ENCODE results near the gene GAA. TPM values are rescaled to one million over a fixed set of nuclear protein-coding genes. Genes with fewer than 3 reads are reported as not detected.

GAA gene
- total and polyA plus RNA-seq, 10 of the 15 experiments (the other 5 are each of a cell fraction or from before 2014, with no cell fraction given): 0.18 to 10.5 (median 4.1) TPM

DNA sequence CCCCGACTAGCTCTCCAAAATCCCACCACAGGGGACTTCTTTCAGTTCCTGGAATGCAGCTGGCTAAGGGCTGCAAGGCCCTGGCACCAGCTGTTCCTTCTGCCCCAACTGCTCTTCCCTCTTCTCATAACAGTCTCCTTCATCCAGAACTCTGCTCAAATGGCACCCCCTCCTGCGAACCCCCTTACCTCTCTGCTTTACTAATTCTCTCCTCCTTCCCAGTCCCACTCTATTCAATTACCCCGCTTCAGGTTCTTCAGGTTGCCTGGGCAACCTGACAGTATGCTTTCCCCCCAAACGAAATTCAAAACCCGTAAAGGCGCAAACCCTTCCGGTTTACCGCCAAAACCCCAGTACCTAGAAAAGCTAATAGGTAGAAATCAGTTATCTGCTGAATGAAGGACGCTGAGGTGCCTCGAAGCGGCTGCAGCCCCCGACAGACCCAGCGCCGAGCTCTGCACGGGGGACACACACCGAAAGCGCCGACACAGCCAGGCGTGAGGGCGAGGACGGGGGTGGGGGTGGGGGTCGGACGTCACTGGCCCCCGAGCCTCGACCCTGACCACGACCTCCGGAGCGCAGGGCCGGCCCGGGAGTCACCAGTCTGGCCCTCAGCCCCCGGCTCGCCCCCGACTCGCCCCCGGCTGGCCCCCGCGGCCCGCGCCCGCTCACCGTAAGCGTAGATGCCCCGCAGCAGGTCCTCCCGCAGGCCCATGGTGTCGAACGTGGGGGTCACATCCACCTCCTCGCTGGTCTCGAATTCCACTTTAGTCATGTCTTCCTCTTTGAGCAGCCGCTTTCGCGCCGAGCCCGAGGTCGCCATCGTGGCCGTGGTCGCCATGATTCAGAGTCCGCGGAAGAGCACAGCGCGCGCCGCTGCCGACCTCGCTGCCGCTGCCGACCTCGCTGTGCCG lies 45.0 kb downstream of the GAA start:
- ATAC-seq: peak; percentile 13
- 0 out of 2 replicates have a peak overlapping the region, but pooled peaks have one; percentile 36 for H2AFZ ChIP-seq (ENCODE audit: control insufficient read depth, low read depth, low read length)
- TF ChIP-seq SREBF2 (IDR thresholded peaks at IDR 0.05; ENCODE audit: low read length): no peak
- peak; percentile 87; the same call in 1 of the 2 replicates for TF ChIP-seq NFXL1 (IDR thresholded peaks at IDR 0.05; ENCODE audit: borderline replicate concordance)
- TF ChIP-seq BACH1 (IDR thresholded peaks at IDR 0.05; ENCODE audit: borderline replicate concordance): peak; percentile 54
- TF ChIP-seq SUPT20H (IDR thresholded peaks at IDR 0.05; ENCODE audit: borderline replicate concordance, control insufficient read depth, low read depth, low read length): no peak
- TF ChIP-seq CBX3 (IDR thresholded peaks at IDR 0.05; ENCODE audit: borderline replicate concordance, low read depth): no peak
- no peak for TF ChIP-seq KDM1A (IDR thresholded peaks at IDR 0.05; ENCODE audit: borderline replicate concordance)
- no peak for TF ChIP-seq POLR2AphosphoS5 (IDR thresholded peaks at IDR 0.05; ENCODE audit: low read length)
- TF ChIP-seq LARP7 (IDR thresholded peaks at IDR 0.05): 0 out of 2 replicates have a peak, but pooled peaks have one; percentile 49
- peak; percentile 78; the same call in 1 of the 2 replicates for TF ChIP-seq BMI1 (IDR thresholded peaks at IDR 0.05; ENCODE audit: borderline replicate concordance)
- no peak for TF ChIP-seq CHD1 (IDR thresholded peaks at IDR 0.05; ENCODE audit: low read depth, low read length)
- 0 out of 4 replicates have a peak, but pooled peaks of 1 of the 2 experiments have one; percentile 0 for TF ChIP-seq SRF (IDR thresholded peaks at IDR 0.05; ENCODE audit: low read depth in 2 of 2, low read length in 2 of 2)
- TF ChIP-seq, protein P1, sequence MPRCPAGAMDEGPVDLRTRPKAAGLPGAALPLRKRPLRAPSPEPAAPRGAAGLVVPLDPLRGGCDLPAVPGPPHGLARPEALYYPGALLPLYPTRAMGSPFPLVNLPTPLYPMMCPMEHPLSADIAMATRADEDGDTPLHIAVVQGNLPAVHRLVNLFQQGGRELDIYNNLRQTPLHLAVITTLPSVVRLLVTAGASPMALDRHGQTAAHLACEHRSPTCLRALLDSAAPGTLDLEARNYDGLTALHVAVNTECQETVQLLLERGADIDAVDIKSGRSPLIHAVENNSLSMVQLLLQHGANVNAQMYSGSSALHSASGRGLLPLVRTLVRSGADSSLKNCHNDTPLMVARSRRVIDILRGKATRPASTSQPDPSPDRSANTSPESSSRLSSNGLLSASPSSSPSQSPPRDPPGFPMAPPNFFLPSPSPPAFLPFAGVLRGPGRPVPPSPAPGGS (IDR thresholded peaks at IDR 0.05; ENCODE audit: borderline replicate concordance, insufficient read depth, low read depth, low read length, poor library complexity, severe bottlenecking): no peak
- TF ChIP-seq NR2C2 (IDR thresholded peaks at IDR 0.05; ENCODE audit: borderline replicate concordance, control insufficient read depth, insufficient read length, low read depth): no peak
- TF ChIP-seq ZSCAN29 (IDR thresholded peaks at IDR 0.05): 0 out of 2 replicates have a peak, but pooled peaks have one; percentile 12
- TF ChIP-seq IKZF2 (IDR thresholded peaks at IDR 0.05): no peak
- peak; percentile 65; the same call in 1 of the 2 replicates for TF ChIP-seq TCF3 (IDR thresholded peaks at IDR 0.05; ENCODE audit: borderline replicate concordance, insufficient read depth, low read depth, low read length)
- TF ChIP-seq, protein P2, sequence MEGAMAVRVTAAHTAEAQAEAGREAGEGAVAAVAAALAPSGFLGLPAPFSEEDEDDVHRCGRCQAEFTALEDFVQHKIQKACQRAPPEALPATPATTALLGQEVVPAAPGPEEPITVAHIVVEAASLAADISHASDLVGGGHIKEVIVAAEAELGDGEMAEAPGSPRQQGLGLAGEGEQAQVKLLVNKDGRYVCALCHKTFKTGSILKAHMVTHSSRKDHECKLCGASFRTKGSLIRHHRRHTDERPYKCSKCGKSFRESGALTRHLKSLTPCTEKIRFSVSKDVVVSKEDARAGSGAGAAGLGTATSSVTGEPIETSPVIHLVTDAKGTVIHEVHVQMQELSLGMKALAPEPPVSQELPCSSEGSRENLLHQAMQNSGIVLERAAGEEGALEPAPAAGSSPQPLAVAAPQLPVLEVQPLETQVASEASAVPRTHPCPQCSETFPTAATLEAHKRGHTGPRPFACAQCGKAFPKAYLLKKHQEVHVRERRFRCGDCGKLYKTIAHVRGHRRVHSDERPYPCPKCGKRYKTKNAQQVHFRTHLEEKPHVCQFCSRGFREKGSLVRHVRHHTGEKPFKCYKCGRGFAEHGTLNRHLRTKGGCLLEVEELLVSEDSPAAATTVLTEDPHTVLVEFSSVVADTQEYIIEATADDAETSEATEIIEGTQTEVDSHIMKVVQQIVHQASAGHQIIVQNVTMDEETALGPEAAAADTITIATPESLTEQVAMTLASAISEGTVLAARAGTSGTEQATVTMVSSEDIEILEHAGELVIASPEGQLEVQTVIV (IDR thresholded peaks at IDR 0.05; ENCODE audit: borderline replicate concordance, partially characterized antibody): peak; percentile 44
- no peak for TF ChIP-seq SUZ12 (IDR thresholded peaks at IDR 0.05; ENCODE audit: unreplicated experiment)

More for the DNA sequence above, 45.0 kb downstream of the GAA start:
- no TSS peak for BruUV-seq (replicated peaks)
- intact Hi-C loops (cut with micrococcal nuclease; ENCODE audit: unreplicated experiment): loop anchor here (1.0 kb wide), 1 partner anchor 113 kb away; no protein-coding TSS in a partner anchor
- Histone ChIP-seq H3K79me2 (ENCODE audit: control insufficient read depth, insufficient read depth, low read length) (peaks cover 46% of the 10 kb centered on the region), H3K4me2 (ENCODE audit: control insufficient read depth, insufficient read depth) (peak overlapping the region; percentile 75), H3K27me3 (replicated peaks in 1 of 2; ENCODE audit: control insufficient read depth in 2 of 2, insufficient read depth in 2 of 2, low read length in 1 of 2) (no peaks in the 10 kb centered on the region), H3K27ac (ENCODE audit: control insufficient read depth, insufficient read depth) (peak overlapping the region; percentile 78), H3K36me3 (ENCODE audit: control insufficient read depth in 2 of 2, insufficient read depth in 2 of 2, low read length in 1 of 2) (peaks cover 13 to 14% of the 10 kb centered on the region in 2 experiments), H3K9me3 (replicated peaks; ENCODE audit: control insufficient read depth, insufficient read depth, low read length) (no peaks in the 10 kb centered on the region), H3K9ac (ENCODE audit: control insufficient read depth, insufficient read depth, low read length) (peak overlapping the region; percentile 88), H3K4me1 (ENCODE audit: control insufficient read depth, insufficient read depth, low read length) (peaks cover 15% of the 10 kb centered on the region), H4K20me1 (ENCODE audit: control insufficient read depth, insufficient read depth) (0 out of 2 replicates have a peak, but pooled peaks cover 3% of the 10 kb centered on the region), H3K4me3 (peak overlapping the region; percentile 92)
- under 1% methylated on average over 44 of the region's 69 CpGs for WGBS (ENCODE audit: insufficient coverage, insufficient replicate concordance, low lambda C conversion rate, missing lambda C conversion rate)
- POLR2A ChIA-PET: interaction anchor here (0.8 to 1.7 kb wide), 3 partner anchors 12 to 309 kb away, joined by 3 to 6 read pairs (median 4); partner anchors contain the start of gene GAA
- SMC1A ChIA-PET (ENCODE audit: uncharacterized antibody, unreplicated experiment): interaction anchor here (1.1 to 2.2 kb wide), 4 partner anchors 10 to 45 kb away, joined by 3 to 7 read pairs (median 5); partner anchors contain the start of gene GAA
- RAD21 ChIA-PET (ENCODE audit: unreplicated experiment): interaction anchor here (1.0 to 1.4 kb wide), 3 partner anchors 45 to 459 kb away, joined by 3 to 9 read pairs (median 4); partner anchors contain the start of gene GAA
- DNase-seq (ENCODE audit: low read depth, low spot score): no peak
- CTCF ChIA-PET: interaction anchor here (0.9 to 4.9 kb wide), 4 partner anchors 22 to 119 kb away, joined by 3 to 21 read pairs (median 5); partner anchors contain the start of gene GAA
- in situ Hi-C loops (cut with MboI): no loop called here
- FAIRE-seq: peak; percentile 23

Measured in GM12878 (cell line).